ENCODE measurements around the gene KRTAP10-5.

DNA sequence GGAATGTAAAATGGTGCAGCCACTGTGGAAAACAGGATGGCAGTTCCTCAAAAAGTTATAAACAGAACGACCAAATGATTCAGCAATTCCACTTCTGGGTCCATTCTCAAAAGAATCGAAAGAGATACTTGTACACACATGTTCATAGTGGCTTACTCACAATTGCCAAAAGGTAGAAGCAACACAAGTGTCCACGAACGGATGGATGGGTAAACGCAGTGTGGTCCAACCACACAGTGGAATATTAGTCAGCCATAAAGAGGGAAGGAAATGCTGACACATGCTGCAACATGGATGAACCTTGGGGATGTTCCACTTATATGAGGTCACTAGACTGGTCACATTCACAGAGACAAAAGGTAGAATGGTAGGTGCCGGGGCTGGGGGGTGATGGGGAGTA, 45.7 kb downstream of the KRTAP10-5 start:
- no peak for TF ChIP-seq POLR2A (IDR thresholded peaks at IDR 0.05)
- TF ChIP-seq, protein P1, sequence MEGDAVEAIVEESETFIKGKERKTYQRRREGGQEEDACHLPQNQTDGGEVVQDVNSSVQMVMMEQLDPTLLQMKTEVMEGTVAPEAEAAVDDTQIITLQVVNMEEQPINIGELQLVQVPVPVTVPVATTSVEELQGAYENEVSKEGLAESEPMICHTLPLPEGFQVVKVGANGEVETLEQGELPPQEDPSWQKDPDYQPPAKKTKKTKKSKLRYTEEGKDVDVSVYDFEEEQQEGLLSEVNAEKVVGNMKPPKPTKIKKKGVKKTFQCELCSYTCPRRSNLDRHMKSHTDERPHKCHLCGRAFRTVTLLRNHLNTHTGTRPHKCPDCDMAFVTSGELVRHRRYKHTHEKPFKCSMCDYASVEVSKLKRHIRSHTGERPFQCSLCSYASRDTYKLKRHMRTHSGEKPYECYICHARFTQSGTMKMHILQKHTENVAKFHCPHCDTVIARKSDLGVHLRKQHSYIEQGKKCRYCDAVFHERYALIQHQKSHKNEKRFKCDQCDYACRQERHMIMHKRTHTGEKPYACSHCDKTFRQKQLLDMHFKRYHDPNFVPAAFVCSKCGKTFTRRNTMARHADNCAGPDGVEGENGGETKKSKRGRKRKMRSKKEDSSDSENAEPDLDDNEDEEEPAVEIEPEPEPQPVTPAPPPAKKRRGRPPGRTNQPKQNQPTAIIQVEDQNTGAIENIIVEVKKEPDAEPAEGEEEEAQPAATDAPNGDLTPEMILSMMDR (IDR thresholded peaks at IDR 0.05): no peak
